Activated naive CD8-positive, alpha-beta T cell treated with anti-CD3 and anti-CD28 coated beads, Interleukin-2, amount 50 U/mL, for 24 hours (primary cell): ENCODE results near the gene ADAM30.

Source experiments
- ATAC-seq: fragments of 150-1000 bp; cut with Tn5 transposase; one replicate; pipeline ENCODE4 v1.10.0; 2021
- DNase-seq: peaks from one replicate; pipeline ENCODE4 v3.0.0; 2021
- H3K27ac Mint-ChIP-seq: one replicate; pipeline ENCODE4 v1.8.0; 2021; ENCODE audit warnings: mild to moderate bottlenecking, mixed read lengths
- H3K27me3 Mint-ChIP-seq: one replicate; pipeline ENCODE4 v1.8.0; 2021; ENCODE audit warnings: mixed read lengths
- H3K36me3 Mint-ChIP-seq: one replicate; pipeline ENCODE4 v1.8.0; 2021; ENCODE audit warnings: low read depth, mixed read lengths
- H3K4me1 Mint-ChIP-seq: one replicate; pipeline ENCODE4 v1.8.0; 2021; ENCODE audit warnings: mixed read lengths
- H3K4me3 Mint-ChIP-seq: one replicate; pipeline ENCODE4 v1.8.0; 2021; ENCODE audit warnings: mild to moderate bottlenecking, moderate library complexity, mixed read lengths
- H3K9me3 Mint-ChIP-seq: one replicate; pipeline ENCODE4 v1.8.0; 2021; ENCODE audit warnings: mixed read lengths

ADAM30 gene

GRCh38 chr1:119896303-119896702, at the start of gene ADAM30:
TSS of gene ADAM30 (minus strand) at chr1:119896515. CDS start at chr1:119896336, 179 bp downstream.
- H3K27me3 Mint-ChIP-seq = peaks cover 7% of the 10 kb centered on the region
- H3K9me3 Mint-ChIP-seq = no peaks in the 10 kb centered on the region
- no peaks in the 10 kb centered on the region for H3K36me3 Mint-ChIP-seq
- H3K27ac Mint-ChIP-seq = no peak within 1 kb of the TSS
- ATAC-seq (no peak), DNase-seq (no peak)
- no peak within 1 kb of the TSS for H3K4me3 Mint-ChIP-seq
- peaks cover 10% of the 10 kb centered on the region for H3K4me1 Mint-ChIP-seq

- H3K4me1 Mint-ChIP-seq = peaks cover 7% of the 10 kb centered on the region
- H3K4me3 Mint-ChIP-seq = no peak overlapping the region
- H3K27me3 Mint-ChIP-seq = no peaks in the 10 kb centered on the region
- ATAC-seq = no peak
- no peak overlapping the region for H3K27ac Mint-ChIP-seq
- no peaks in the 10 kb centered on the region for H3K9me3 Mint-ChIP-seq
- H3K36me3 Mint-ChIP-seq = peaks cover 20% of the 10 kb centered on the region
- no peak for DNase-seq
Measured at GRCh38 chr1:119943216-119943615, 46.9 kb upstream of the ADAM30 start.

- peaks cover 34% of the 10 kb centered on the region for H3K36me3 Mint-ChIP-seq
- no peaks in the 10 kb centered on the region for H3K9me3 Mint-ChIP-seq
- no peaks in the 10 kb centered on the region for H3K27me3 Mint-ChIP-seq
- peaks cover 7% of the 10 kb centered on the region for H3K4me1 Mint-ChIP-seq
- no peak for DNase-seq
- no peak for ATAC-seq
- no peak overlapping the region for H3K27ac Mint-ChIP-seq
- H3K4me3 Mint-ChIP-seq = no peak overlapping the region
Measured at GRCh38 chr1:119941392-119941791, 45.1 kb upstream of the ADAM30 start.

GRCh38 chr1:119940697-119941096, 44.4 kb upstream of the ADAM30 start:
- no peak overlapping the region for H3K27ac Mint-ChIP-seq
- H3K9me3 Mint-ChIP-seq = no peaks in the 10 kb centered on the region
- H3K4me3 Mint-ChIP-seq = no peak overlapping the region
- no peaks in the 10 kb centered on the region for H3K27me3 Mint-ChIP-seq
- DNase-seq (no peak), ATAC-seq (no peak)
- H3K4me1 Mint-ChIP-seq = peaks cover 7% of the 10 kb centered on the region
- H3K36me3 Mint-ChIP-seq = peaks cover 38% of the 10 kb centered on the region

- Mint-ChIP-seq H3K36me3 (peaks cover 64% of the 10 kb centered on the region), H3K27ac (no peak overlapping the region), H3K9me3 (peaks cover 10% of the 10 kb centered on the region), H3K27me3 (no peaks in the 10 kb centered on the region), H3K4me1 (peaks cover 7% of the 10 kb centered on the region), H3K4me3 (no peak overlapping the region)
- no peak for ATAC-seq
- no peak for DNase-seq
Measured at GRCh38 chr1:119937198-119937597, 40.9 kb upstream of the ADAM30 start.

- Mint-ChIP-seq H3K27me3 (no peaks in the 10 kb centered on the region), H3K27ac (no peak overlapping the region)
Measured at GRCh38 chr1:119935915-119936314, 39.6 kb upstream of the ADAM30 start.

GRCh38 chr1:119935373-119935772, 39.1 kb upstream of the ADAM30 start:
- peaks cover 54% of the 10 kb centered on the region for H3K36me3 Mint-ChIP-seq
- no peak for DNase-seq
- no peaks in the 10 kb centered on the region for H3K27me3 Mint-ChIP-seq
- H3K4me3 Mint-ChIP-seq = no peak overlapping the region
- no peaks in the 10 kb centered on the region for H3K4me1 Mint-ChIP-seq
- no peak overlapping the region for H3K27ac Mint-ChIP-seq
- H3K9me3 Mint-ChIP-seq = peaks cover 10% of the 10 kb centered on the region
- no peak for ATAC-seq

More at GRCh38 chr1:119935915-119936314, 39.6 kb upstream of the ADAM30 start:
- Mint-ChIP-seq H3K4me1 (peaks cover 2% of the 10 kb centered on the region), H3K4me3 (no peak overlapping the region), H3K9me3 (peaks cover 10% of the 10 kb centered on the region), H3K36me3 (peaks cover 57% of the 10 kb centered on the region)
- ATAC-seq (no peak), DNase-seq (no peak)

- ATAC-seq = no peak
- Mint-ChIP-seq H3K9me3 (peaks cover 10% of the 10 kb centered on the region), H3K36me3 (peaks cover 53% of the 10 kb centered on the region), H3K27me3 (no peaks in the 10 kb centered on the region), H3K27ac (no peak overlapping the region), H3K4me1 (no peaks in the 10 kb centered on the region), H3K4me3 (no peak overlapping the region)
- no peak for DNase-seq
Measured at GRCh38 chr1:119933397-119933796, 37.1 kb upstream of the ADAM30 start.

- no peak for ATAC-seq
- Mint-ChIP-seq H3K4me3 (no peak overlapping the region), H3K27me3 (no peaks in the 10 kb centered on the region), H3K9me3 (peaks cover 10% of the 10 kb centered on the region), H3K4me1 (no peaks in the 10 kb centered on the region), H3K27ac (no peak overlapping the region), H3K36me3 (peaks cover 35% of the 10 kb centered on the region)
- no peak for DNase-seq
Measured at GRCh38 chr1:119929643-119930315, 33.5 kb upstream of the ADAM30 start.

GRCh38 chr1:119926553-119926952, 30.2 kb upstream of the ADAM30 start:
- Mint-ChIP-seq H3K9me3 (no peaks in the 10 kb centered on the region), H3K4me3 (no peak overlapping the region), H3K27ac (no peak overlapping the region), H3K27me3 (no peaks in the 10 kb centered on the region), H3K36me3 (peaks cover 35% of the 10 kb centered on the region), H3K4me1 (no peaks in the 10 kb centered on the region)
- ATAC-seq (no peak), DNase-seq (no peak)

- peaks cover 40% of the 10 kb centered on the region for H3K36me3 Mint-ChIP-seq
- H3K4me1 Mint-ChIP-seq = no peaks in the 10 kb centered on the region
- H3K27me3 Mint-ChIP-seq = no peaks in the 10 kb centered on the region
- no peaks in the 10 kb centered on the region for H3K9me3 Mint-ChIP-seq
- DNase-seq = no peak
- no peak overlapping the region for H3K4me3 Mint-ChIP-seq
- no peak overlapping the region for H3K27ac Mint-ChIP-seq
- no peak for ATAC-seq
Measured at GRCh38 chr1:119924948-119925898, 28.9 kb upstream of the ADAM30 start.

- H3K36me3 Mint-ChIP-seq = peaks cover 60% of the 10 kb centered on the region
- H3K4me3 Mint-ChIP-seq = no peak overlapping the region
- ATAC-seq (no peak), DNase-seq (no peak)
- peak overlapping the region; percentile 37 for H3K27ac Mint-ChIP-seq
- no peaks in the 10 kb centered on the region for H3K4me1 Mint-ChIP-seq
- H3K9me3 Mint-ChIP-seq = no peaks in the 10 kb centered on the region
- H3K27me3 Mint-ChIP-seq = no peaks in the 10 kb centered on the region
Measured at GRCh38 chr1:119920104-119920968, 24.0 kb upstream of the ADAM30 start.

- DNase-seq (no peak), ATAC-seq (no peak)
- Mint-ChIP-seq H3K27me3 (no peaks in the 10 kb centered on the region), H3K4me3 (no peak overlapping the region), H3K27ac (no peak overlapping the region), H3K9me3 (no peaks in the 10 kb centered on the region), H3K36me3 (peaks cover 59% of the 10 kb centered on the region), H3K4me1 (no peaks in the 10 kb centered on the region)
Measured at GRCh38 chr1:119919241-119919640, 22.9 kb upstream of the ADAM30 start.

- no peak for DNase-seq
- Mint-ChIP-seq H3K4me3 (no peak overlapping the region), H3K36me3 (peaks cover 54% of the 10 kb centered on the region), H3K9me3 (no peaks in the 10 kb centered on the region), H3K27me3 (no peaks in the 10 kb centered on the region), H3K27ac (no peak overlapping the region), H3K4me1 (no peaks in the 10 kb centered on the region)
- ATAC-seq = no peak
Measured at GRCh38 chr1:119918301-119918700, 22.0 kb upstream of the ADAM30 start.
